HEK293T (cell line): Measurements from ENCODE around the gene EFNB3.

Experiments
- ARNT ChIP-seq: fragments of 450-650 bp; IDR thresholded peaks from 2 replicates; pipeline ENCODE4 v1.6.1; 2017; ENCODE audit warnings: mild to moderate bottlenecking
- BHLHE40 ChIP-seq: fragments of 450-650 bp; IDR thresholded peaks from 2 replicates; pipeline ENCODE4 v1.6.1; 2016; ENCODE audit warnings: mild to moderate bottlenecking, moderate library complexity, borderline replicate concordance
- CTBP1 ChIP-seq: fragments of 450-650 bp; IDR thresholded peaks from 2 replicates; pipeline ENCODE4 v1.6.1; 2016; ENCODE audit warnings: borderline replicate concordance
- ELF4 ChIP-seq: fragments of 450-650 bp; IDR thresholded peaks from 2 replicates; pipeline ENCODE4 v1.6.1; 2017; ENCODE audit warnings: antibody characterized with exemption
- FOXK2 ChIP-seq: fragments of 450-650 bp; IDR thresholded peaks from 2 replicates; pipeline ENCODE4 v1.6.1; 2016; ENCODE audit warnings: mild to moderate bottlenecking
- FOXM1 ChIP-seq: fragments of 450-650 bp; IDR thresholded peaks from 2 replicates; pipeline ENCODE4 v1.6.1; 2017; ENCODE audit warnings: mild to moderate bottlenecking, borderline replicate concordance
- HDGF ChIP-seq: fragments of 450-650 bp; IDR thresholded peaks from 2 replicates; pipeline ENCODE4 v1.6.1; 2017; ENCODE audit warnings: antibody characterized with exemption, borderline replicate concordance
- LEF1 ChIP-seq: fragments of 450-650 bp; IDR thresholded peaks from 2 replicates; pipeline ENCODE4 v1.6.1; 2017; ENCODE audit warnings: mild to moderate bottlenecking, borderline replicate concordance
- NFRKB ChIP-seq: fragments of 450-650 bp; IDR thresholded peaks from 2 replicates; pipeline ENCODE4 v1.6.1; 2016; ENCODE audit warnings: mild to moderate bottlenecking, moderate library complexity
- PKNOX1 ChIP-seq: fragments of 450-650 bp; IDR thresholded peaks from 2 replicates; pipeline ENCODE4 v1.6.1; 2016
- SP1 ChIP-seq: fragments of 450-650 bp; IDR thresholded peaks from 2 replicates; pipeline ENCODE4 v1.6.1; 2017
- SUZ12 ChIP-seq: fragments of 450-650 bp; IDR thresholded peaks from 2 replicates; pipeline ENCODE4 v1.6.1; 2016; ENCODE audit warnings: mild to moderate bottlenecking
- TARDBP ChIP-seq: fragments of 450-650 bp; IDR thresholded peaks from 2 replicates; pipeline ENCODE4 v1.6.1; 2016

GRCh38 chr17:7667656-7668406 lies 37.2 kb upstream of the EFNB3 start:
- TF ChIP-seq FOXM1 (no peak), NFRKB (no peak), ELF4 (no peak), FOXK2 (no peak), SP1 (no peak), TARDBP (no peak), HDGF (no peak), CTBP1 (no peak), ARNT (no peak), PKNOX1 (no peak), BHLHE40 (no peak), LEF1 (no peak), SUZ12 (no peak)
